Stimulated activated CD8-positive, alpha-beta memory T cell treated with anti-CD3 and anti-CD28 coated beads, Interleukin-15, amount 100 ng/mL, for 1 hour (primary cell): ENCODE data around the gene FOXP1.

Experiments used
- DNase-seq: peaks from one replicate; pipeline ENCODE4 v3.0.0-alpha.2; 2020; ENCODE audit warnings: low read depth

Gene FOXP1

DNA sequence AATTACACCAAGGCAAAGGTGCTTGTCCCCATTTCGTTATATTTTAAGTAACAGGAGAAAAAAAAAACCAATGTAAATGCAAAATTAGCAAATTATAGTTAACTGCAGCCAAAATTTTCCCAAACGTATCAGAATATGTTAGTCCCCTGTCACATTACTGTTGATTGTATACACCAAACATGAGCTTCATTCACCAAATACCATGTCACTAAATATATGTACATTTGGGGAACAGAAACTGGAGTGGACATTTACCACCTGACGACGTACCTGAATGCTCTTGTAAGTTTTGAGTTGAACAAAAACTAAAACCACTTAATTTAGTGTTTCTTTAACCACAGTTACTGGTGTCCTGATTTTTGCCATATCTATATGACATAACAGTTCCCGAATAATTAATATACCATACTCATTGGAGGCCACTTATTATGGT lies 3.3 kb upstream of the FOXP1 start:
- no peak for DNase-seq

DNA sequence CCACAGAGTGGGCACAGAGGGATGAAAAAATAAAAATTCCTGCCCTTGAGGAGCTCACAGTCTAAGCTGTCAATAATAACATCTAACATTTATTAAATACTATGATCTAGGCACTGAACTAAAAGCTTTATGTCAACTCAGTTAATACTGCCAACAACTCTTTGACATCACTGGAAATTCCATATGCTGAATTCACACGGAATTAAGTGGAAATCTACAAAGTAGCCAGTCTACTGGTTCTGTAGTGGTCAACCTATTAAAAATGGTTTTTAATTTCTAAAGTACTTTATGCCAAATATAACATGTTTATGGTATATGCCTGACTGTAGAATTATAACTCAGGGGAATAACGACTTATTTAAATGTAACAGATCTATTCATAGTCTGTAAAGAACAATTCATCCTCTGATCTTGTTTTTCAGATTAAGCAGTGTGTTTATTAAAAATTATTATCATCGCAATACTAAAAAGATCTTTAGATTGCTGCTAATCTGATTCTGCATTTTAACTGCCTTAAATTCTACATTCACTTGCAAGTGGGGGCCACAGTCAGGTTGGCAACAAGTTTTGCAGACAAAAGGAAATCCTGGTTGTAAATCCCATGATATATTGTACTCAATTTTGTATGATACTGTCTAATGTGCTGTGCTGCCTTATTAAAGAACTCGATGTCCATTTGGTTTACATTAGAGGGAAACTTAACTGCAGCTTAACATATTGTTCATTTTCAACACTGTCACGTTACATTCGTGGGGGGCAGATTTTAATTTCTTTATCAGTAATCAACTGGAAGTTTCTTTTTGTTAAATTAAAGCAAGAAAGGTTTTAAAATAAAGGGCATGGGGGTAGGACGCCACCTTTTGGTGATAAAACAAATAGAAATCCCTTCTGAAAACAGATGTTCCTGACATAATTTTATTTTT lies 2.6 kb upstream of the FOXP1 start:
- no peak for DNase-seq

DNA sequence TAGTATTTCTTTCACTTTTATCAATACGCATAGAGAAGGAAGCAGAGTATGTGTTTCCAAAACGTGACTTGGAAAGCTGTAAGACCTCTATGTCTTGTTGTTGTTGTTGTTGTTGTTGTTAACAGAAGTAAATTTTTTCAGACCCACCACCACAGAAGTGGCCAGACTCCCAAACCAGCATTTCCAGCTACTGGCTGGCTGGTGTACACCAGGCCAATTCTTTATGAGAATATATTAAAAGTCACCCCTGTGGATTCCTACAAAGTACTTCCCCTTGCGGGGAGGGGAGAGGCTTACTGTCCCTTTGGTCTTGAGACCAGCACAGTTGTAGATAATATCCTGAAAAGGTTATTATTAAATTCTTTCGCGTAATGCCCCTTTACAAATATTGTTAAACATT lies 1.6 kb upstream of the FOXP1 start:
- DNase-seq: no peak

DNA sequence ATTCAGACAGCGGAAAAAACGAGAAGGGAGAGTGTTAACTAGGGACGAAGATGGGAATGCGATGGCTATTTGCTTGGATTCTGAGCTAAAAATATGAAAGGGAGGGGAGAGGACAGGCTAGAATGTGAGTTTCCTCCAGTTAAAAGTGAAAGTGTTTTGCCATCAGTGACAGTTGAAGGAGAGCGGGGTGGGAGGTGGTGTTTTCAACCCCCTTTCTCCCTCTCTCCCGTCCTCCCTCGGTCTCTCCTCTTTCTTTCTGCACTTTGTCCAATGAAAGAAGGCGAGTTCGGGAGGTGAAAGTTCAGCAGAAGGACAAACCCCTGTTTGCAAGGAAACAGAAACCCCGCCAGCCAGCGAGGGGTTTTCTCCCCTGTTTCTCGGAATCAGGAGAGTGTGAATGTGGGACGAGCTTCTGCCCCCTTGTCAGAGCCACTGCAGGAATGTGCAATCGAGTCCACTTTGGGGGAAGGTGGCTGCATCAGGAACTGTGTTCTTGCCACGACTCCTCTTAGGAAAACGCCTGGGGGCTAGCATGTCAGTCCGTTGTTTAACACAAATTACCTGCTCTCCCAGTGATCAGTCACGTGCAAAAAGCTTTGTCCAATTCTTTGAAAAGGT lies 975 bp upstream of the FOXP1 start:
- no peak for DNase-seq

DNA sequence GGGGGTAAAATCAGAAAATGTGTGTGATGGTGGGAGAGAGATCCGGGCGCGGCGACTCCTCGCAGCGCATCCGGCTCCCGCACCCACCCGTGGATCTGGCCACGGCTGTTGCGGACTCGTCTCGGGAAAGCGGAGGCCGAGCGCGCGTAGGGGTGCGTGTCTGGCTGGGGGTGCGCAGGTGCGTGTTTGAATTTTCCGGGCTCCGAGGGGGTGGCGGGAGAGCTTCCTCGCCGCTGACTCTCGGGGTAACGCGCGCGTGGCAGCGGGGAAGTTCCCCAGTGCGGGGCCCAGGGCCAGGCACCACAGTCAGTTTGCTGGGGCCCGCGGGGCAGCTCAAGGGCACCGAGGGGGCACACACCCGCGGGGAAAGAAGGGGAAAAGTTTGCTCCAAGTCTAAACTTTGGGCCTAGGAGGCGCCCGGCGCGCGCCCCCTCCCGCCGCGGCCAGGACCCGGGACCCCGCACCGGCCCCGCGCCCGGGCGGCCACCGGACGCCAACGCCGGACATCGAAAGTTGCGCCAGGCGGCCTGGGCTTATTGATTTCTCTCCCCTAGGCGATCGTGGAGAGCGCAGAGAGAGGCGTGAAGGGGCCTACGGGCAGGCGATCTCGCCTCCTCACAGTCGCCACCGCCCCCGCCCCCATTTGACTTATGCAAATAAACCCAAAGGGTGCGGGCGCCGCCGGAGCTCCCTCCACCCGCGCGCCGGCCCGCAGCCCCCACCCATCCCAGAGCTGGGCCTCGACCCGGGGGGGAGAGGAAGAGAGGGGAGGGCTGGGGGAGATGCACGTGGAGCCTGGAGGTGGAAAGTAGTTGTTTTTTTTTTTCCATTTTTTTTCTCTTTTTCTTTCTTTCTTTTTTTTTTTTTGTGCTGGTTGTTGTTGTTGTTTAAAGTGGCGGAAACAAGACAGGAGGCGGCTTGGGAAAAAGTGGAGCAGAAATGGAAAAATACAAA lies 639 bp downstream of the FOXP1 start:
- DNase-seq: peak; percentile 21

DNA sequence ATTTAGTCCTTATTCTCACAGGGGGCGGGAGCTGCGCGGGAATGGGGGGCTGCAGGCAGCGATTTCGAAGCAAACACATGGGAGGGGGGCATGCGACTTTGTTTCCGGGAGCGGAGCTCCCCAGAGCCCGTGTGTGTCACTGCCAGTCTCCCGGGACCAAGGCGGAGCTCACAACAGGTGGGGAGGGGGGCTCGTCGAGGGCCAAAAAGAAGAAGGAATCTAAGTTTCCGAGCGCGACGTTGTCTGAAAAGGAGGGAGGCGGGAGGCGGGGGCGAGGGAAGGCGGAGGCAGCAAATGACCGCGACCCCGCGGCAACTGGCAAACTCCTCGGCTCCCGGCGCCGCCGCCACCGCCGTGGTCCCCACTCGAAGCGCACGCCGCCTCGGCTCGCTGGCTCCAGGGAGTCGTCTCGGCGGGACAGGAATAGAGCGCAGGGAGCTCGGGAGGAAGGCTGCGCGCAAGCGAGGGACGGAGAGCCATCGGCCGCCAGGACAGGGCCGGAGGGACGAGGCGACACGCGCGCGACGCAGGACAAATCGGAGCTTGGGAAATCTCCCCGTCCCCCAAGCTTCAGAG lies 1.4 kb downstream of the FOXP1 start:
- no peak for DNase-seq

DNA sequence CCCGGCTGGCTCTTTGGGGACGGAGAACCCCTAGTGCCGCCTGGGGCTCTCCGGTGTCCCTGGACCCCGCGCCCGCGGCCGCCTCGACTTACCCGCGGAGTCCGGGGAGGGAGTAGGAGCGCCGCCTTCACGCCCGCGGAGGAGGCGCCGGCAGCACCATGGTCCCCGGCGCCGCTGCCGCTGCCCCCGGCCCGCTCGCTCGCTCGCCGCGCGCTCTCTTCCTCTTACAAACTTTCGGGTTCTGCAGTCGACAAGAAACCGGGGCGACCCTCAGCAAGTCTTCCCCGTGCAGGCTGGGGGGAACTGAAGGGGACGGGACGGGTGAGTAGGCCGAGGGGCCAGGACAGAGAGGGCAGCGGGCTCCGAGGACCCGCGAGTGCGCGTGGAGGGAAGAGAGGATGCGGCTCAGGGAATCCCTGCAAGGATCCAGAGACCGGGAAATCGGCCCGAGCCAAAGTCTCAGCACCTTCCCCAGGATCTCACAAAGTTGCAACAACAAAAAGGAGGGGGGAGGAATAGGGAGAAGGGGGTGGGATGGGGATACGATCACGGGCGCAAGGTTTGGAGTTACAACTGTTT lies 2.0 kb downstream of the FOXP1 start:
- DNase-seq: no peak

DNA sequence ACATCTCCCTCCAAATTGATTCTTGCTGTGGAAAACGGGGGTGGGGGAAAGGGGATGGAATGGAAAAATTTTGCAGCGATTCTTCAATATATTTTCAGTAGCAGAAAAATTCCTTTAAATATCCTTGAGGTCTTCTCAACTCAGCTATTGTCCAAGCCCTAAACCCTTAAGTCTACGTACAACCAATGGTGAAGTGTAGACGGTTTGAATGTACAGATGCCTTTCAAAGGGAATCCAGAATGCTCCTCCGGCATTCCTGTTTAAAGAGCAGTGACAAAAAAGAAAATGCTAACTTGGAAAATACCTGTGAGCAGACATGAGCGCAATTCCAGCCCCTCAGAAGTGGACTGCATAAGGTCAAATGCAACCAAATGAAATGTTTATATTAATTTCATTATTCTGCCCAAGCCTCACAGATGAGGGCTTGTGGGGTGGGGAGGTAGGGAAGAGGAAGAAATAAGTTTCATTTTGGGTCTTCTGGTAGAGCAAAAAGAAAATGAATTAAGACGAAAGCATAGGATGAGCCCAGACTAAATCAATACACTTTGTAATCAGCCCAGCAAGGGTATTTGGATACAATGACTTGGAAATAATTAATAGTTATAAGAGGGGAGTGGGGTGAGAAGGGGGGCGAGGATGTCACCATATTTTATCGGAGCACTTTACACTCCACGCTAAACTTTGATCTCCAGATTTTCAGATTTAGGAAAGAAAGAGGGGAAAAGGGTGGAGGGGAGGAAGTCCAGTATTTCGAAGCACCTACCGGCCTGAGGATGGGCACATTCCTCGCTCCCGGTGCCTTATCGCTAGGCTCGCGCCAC lies 2.7 kb downstream of the FOXP1 start:
- DNase-seq: no peak

DNA sequence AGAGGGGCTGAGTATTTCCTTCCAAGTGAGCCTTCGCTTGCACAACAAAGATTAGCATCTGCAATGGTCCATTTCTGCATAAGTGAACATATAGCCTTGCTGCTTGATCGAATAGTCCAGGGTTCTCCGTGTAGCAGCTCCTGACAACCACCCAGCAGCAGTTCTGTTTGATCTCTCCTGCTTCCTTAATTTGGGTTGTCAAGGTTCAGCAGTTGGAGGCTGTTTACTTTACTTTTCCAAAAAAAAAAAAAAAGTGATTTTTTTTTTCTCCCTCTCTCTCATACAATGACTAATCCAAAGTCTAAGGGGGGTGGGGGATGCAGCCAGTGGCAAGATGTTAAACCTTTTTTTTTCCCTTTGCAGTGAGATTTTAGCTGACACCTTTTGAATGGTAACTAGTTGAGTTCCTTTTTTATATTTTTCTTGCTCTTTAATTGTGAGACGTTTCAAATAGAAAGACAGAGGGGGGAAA lies 3.6 kb downstream of the FOXP1 start:
- DNase-seq: no peak

DNA sequence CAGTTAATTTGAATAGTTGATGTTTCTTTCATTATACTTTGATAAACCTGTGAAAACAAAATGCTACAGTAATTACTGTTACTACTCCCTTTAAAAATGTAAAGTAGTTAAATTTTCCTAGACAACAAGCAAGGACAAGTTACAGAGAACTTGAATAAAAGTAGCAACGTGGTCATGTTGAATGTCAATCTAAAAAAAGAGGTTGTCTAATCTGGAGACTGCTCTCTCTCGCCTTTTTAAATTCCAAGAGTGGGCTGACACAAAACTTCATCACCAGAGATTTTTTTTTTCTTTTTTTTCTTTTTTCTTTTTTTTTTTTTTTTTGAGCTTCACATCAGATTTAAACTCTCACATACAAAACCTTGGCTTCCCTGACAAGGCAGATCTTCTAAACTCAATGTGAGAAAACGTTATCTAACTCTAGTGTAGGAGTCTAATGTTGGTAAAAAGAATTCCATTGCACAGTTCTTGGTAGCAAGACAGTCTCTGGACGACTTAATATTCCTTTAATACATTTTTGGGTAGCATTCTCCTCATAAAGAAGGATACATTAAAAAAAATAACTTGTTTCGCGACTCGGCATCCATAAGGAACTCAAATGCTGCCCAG lies 4.1 kb downstream of the FOXP1 start:
- DNase-seq: no peak

DNA sequence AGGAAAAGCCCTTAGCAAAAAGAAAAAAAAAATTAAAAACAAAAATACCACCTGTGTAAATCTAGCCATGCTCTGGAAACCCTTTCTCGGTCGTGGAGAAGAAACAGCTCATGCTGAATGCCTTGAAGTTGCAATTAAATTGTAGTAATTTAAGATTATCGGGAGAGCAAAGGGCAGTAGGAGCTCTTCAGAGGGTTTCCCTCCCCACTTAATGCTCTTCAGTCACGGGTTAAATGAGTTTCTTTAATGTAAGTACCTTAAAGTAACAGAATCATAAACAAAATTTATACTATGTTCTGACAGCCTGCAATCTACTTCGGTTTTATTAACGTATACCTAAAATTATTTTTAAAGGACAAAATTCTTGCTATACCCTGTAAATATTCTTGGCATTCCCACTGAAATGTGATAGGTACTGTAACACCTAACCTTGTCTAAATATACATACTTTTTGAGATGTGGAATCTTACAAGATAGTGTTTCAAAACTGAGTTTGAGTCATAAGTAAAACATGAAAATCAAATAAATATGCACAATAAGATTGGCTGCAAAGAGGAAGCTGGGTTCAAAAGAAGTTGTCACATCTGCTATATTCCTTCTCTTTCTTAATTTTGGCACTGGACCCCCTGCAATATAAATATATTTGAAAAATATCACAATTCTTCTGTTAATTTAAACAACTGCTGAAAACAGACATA lies 5.3 kb downstream of the FOXP1 start:
- no peak for DNase-seq

DNA sequence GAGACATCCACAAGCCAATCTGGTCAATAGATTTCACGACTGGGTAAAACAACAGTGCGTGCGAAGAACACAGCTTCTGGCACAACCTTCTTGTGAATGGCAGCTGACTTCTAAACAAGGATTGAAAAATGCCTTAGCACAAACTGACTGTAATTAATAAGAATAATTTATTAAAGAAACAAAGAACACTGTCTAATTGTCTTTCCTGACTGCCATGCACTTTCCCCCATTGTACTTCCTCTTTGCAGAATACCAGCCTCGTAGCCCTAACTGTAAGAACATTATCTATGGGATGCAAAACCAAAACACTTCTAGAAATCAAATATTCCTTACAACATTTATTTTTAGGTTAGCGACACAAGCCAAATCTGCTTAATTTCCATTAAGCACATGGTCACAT lies 6.5 kb downstream of the FOXP1 start:
- DNase-seq: no peak

DNA sequence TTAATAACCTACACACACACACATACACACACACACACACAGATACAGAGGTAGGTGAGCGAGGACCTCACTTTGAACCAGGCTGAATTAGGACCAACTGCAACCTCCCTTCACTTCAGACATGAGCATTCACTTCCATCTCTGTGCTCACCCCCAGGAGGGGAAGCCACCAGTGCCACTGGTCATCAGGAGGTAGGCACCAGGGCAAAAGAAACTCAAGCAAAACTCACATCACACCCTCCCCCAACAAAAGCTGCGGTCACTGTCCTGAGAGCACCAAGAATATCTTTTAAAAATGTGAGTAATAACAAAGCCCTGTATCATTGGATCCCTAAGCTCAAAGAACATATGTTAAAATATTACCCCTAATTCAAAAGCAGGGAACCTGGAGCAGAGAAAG lies 8.1 kb downstream of the FOXP1 start:
- DNase-seq: no peak

DNA sequence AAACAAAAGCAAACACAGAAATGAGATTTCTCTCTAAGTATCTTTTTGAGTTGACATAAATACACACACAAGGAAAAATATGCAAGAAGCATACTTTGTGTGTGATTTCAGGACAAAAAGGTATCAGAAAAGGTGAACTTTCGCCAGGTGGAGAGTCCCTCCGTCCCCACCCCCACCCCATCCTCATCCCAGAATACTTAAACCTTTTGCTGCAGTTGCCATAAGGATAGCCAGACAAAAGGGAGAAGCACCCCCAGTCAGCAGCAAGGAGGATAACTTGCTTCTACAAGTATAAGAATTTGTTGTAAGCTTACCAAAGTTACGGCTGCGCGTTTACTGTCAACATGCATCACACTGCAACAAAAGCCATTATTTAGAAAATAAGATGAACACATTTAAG lies 10.3 kb downstream of the FOXP1 start:
- no peak for DNase-seq

DNA sequence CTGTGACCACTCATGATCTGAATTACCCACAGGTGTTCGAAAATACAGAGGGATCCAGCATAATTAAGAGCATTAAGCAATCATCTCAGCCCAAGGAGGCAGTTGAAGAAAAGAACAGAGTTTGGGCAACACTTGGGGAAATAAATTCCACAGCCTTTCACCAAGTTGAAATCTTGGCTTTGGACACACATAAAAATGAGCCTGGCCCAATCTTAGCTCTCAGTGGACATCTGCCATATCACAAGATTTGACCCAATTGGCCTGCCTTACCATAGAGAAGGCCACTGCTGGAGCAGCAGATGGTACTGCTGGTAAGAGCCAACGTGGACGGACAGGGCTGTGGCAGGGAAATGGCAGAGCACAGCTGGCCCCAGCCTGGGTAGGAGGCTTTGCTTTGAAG lies 13.0 kb downstream of the FOXP1 start:
- DNase-seq: no peak

DNA sequence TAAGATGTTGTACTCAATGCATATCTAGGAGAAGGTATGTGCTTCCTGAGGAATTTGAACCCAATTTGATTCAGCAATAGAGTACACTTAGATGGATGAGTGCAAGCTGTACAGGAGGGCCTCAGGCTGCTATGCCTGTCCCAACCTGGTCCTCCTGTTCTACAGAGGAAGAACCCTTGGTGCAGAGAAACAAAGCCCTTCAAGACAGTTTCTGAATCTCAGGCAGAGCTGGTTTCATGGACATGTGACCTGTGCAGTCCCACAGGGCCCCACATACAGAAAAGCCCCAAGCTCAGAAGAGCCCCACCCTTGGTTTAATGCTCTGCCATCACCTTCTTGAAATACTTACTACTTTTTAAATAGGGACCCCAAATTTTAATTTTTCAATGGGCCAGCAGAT lies 15.3 kb downstream of the FOXP1 start:
- no peak for DNase-seq

DNA sequence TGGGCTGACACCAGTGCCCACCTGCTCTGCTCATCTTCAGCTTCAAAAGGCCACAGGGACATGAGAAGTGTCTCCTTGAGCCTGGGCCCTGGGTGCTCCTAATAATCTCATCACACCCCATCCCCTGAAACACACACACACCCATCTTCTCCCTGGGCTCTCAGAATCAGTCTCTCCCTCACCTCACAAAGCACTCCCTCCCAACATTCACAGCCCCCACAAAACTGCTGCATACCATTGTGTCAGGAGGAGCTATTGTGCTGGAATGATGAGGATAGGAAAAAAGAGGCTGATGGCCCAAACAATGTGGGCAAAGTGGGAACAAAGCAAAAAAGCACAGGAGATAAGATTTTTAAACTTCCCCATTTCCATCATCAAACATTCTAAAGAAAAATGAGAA lies 16.8 kb downstream of the FOXP1 start:
- no peak for DNase-seq

DNA sequence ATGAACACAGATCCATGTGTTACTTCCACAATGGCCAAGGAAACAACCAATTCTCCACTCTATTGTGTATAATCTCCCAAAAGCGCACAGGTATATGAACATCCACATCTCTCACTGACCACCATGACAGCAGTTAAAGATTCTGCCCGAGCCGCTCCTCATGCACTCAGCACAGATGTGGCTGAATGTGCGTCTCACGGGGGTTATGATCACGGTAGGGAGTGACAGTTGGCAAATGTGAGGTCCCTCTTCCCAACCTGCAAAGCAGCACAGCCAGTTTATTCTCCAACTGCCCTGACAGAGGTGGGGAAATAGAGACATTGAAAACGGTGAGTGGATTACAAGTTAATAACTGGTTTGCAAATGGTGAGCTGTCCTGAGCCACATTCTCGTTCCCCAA lies 17.6 kb downstream of the FOXP1 start:
- no peak for DNase-seq

DNA sequence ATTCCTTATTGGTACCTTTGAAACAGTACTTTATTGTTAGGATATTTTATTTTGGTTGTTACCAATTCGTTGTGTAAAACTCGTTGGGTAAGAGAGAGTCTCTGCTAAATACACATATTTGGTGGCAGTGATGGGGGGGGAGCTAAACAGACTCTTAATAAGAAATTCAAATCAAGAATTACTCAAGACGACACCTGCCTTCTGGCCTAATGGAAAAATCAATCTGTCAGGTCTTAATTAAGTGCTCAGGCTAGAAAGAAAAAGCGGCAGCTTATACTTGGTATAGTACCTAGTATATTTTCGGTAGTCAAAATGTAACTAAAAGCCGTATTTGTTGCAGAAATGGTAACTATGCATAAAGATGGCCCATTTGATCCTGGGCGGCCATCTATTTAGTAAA lies 18.2 kb downstream of the FOXP1 start:
- no peak for DNase-seq

DNA sequence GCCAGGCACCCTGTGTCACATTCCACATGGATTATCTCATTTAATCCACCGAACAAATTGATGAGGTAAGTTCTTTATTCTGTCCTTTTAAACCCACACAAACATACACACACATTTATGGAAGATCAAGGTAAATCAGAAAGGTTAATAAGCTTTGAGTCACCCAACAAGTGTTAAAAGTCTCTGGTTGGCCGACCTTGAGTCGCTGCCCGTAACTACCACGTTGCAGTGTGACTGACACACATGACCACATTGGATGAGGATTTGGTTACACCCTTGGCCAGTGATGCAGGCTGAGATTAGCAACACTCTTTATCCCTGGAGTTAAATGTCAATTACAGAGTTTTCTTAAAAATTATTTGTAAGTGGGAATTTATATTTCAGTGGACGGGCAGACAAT lies 19.2 kb downstream of the FOXP1 start:
- no peak for DNase-seq
